A549 (cell line): ENCODE measurements around the gene MPRIP. TPM values are rescaled to one million over a fixed set of nuclear protein-coding genes. Genes with fewer than 3 reads are reported as not detected.

Experiments
- ATAC-seq, 2 experiments: fragments of 200-7000 bp in 1 of 2; fragments of >200 bp in 1 of 2; cut with Nextera tagmentation in 1 of 2; cut with Tn5 transposase in 1 of 2; 3 replicates each; pipeline versions ENCODE4 v1.8.0 to v1.9.1; 2018 to 2020; ENCODE audit warnings: mild to moderate bottlenecking in 1 of 2, moderate library complexity in 1 of 2
- CTCF ChIA-PET: fragments of 300-600 bp; sonication (Branson Sonifier 250); formaldehyde crosslinking; extraction: SDS; loops from one replicate; lab custom pipeline; 2021; ENCODE audit warnings: antibody characterized with exemption, inconsistent platforms; lab: Yijun Ruan, JAX
- POLR2A ChIA-PET: fragments of 350-600 bp; formaldehyde crosslinking; extraction: SDS; loops from one replicate; lab custom pipeline; 2021; ENCODE audit warnings: antibody characterized with exemption, inconsistent platforms; lab: Yijun Ruan, JAX
- DNase-seq, 2 experiments: peaks; one replicate each; pipeline versions ENCODE4 v3.0.0 to v3.0.0-alpha.2; 2011 to 2016; ENCODE audit warnings: low read depth in 1 of 2, low spot score in 1 of 2
- FAIRE-seq: peaks from 2 replicates; lab custom pipeline; 2011; peaks lifted over from hg19 to GRCh38; lab: Jason Lieb, UNC
- H3K27ac ChIP-seq, 2 experiments: fragments of >200 bp; sonication (Bioruptor Twin); formaldehyde crosslinking; 3 replicates each; pipeline ENCODE4 v1.5.1; 2016 to 2017
- H3K4me1 ChIP-seq: fragments of >200 bp; sonication (Bioruptor Twin); formaldehyde crosslinking; 3 replicates; pipeline ENCODE4 v1.6.1; 2016
- H3K4me2 ChIP-seq: fragments of >200 bp; sonication (Bioruptor Twin); formaldehyde crosslinking; 3 replicates; pipeline ENCODE4 v1.6.1; 2016
- H3K4me3 ChIP-seq: fragments of >200 bp; sonication (Bioruptor Twin); formaldehyde crosslinking; 3 replicates; pipeline ENCODE4 v1.5.1; 2016
- H3K9me3 ChIP-seq: fragments of >200 bp; sonication (Bioruptor Twin); formaldehyde crosslinking; 3 replicates; pipeline ENCODE4 v1.6.1; 2016
- CBX2 ChIP-seq: fragments of 200-600 bp; sonication (generic); IDR thresholded peaks from 2 replicates; pipeline ENCODE4 v1.6.1; 2016; ENCODE audit warnings: low read depth, mild to moderate bottlenecking, borderline replicate concordance
- CEBPB ChIP-seq, 2 experiments: fragments of >200 bp in 1 of 2; sonication (Bioruptor Twin) in 1 of 2; formaldehyde crosslinking in 1 of 2; IDR thresholded peaks; 2 replicates each; pipeline ENCODE4 v1.6.1; 2012 to 2016
- CHD2 ChIP-seq: fragments of 150-350 bp; IDR thresholded peaks from 2 replicates; pipeline ENCODE4 v1.6.1; 2014; ENCODE audit warnings: low read length; ENCODE audit not compliant: partially characterized antibody
- EP300 ChIP-seq, 2 experiments: fragments of >200 bp; sonication (Bioruptor Twin); formaldehyde crosslinking; IDR thresholded peaks; 2 replicates in 1 of 2; 3 replicates in 1 of 2; pipeline ENCODE4 v1.6.1; 2016 to 2017
- ESRRA ChIP-seq: fragments of 150-350 bp; IDR thresholded peaks from 2 replicates; pipeline ENCODE4 v1.6.1; 2014; ENCODE audit warnings: mild to moderate bottlenecking, low read length, borderline replicate concordance
- HEYL ChIP-seq: fragments of 250-450 bp; sonication (Bioruptor Pico); IDR thresholded peaks from 2 replicates; pipeline ENCODE4 v1.8.0; 2021; ENCODE audit warnings: mild to moderate bottlenecking, moderate library complexity
- HOXB13 ChIP-seq: fragments of 250-450 bp; sonication (Bioruptor Pico); IDR thresholded peaks from 2 replicates; pipeline ENCODE4 v1.5.0; 2020; ENCODE audit warnings: low read depth, mild to moderate bottlenecking, moderate library complexity
- JUNB ChIP-seq: fragments of >200 bp; sonication (Bioruptor Twin); formaldehyde crosslinking; IDR thresholded peaks from 2 replicates; pipeline ENCODE4 v1.6.1; 2016
- KDM5A ChIP-seq: fragments of 200-600 bp; sonication (generic); IDR thresholded peaks from 2 replicates; pipeline ENCODE4 v1.6.1; 2016; ENCODE audit warnings: antibody characterized with exemption, mild to moderate bottlenecking
- MAFK ChIP-seq: fragments of 450-650 bp; IDR thresholded peaks from 2 replicates; pipeline ENCODE4 v1.6.1; 2014; ENCODE audit not compliant: partially characterized antibody
- NFE2L2 ChIP-seq: fragments of 150-350 bp; conservative IDR thresholded peaks from 2 replicates; pipeline ENCODE4 v1.6.1; 2014; ENCODE audit warnings: low read length
- PHF8 ChIP-seq: fragments of 200-600 bp; sonication (generic); IDR thresholded peaks from 2 replicates; pipeline ENCODE4 v1.6.1; 2016; ENCODE audit warnings: low read depth, mild to moderate bottlenecking, antibody characterized with exemption, moderate library complexity, borderline replicate concordance
- POLR2AphosphoS2 ChIP-seq: conservative IDR thresholded peaks from 2 replicates; pipeline ENCODE4 v1.6.1; 2012; ENCODE audit warnings: low read length, improper control_type of control experiment, inconsistent platforms
- RAD21 ChIP-seq, 2 experiments: fragments of >200 bp in 1 of 2; sonication (Bioruptor Twin) in 1 of 2; formaldehyde crosslinking in 1 of 2; IDR thresholded peaks in 1 of 2; conservative IDR thresholded peaks in 1 of 2; 2 replicates in 1 of 2; 3 replicates in 1 of 2; pipeline ENCODE4 v1.6.1; 2012 to 2018; ENCODE audit warnings: inconsistent platforms in 1 of 2
- ZNF302 ChIP-seq: fragments of 250-450 bp; sonication (Bioruptor Pico); IDR thresholded peaks from 2 replicates; pipeline ENCODE4 v1.9.0; 2021; ENCODE audit warnings: inconsistent platforms, mild to moderate bottlenecking, moderate library complexity
- ZSCAN20 ChIP-seq: fragments of 250-450 bp; sonication (Bioruptor Pico); IDR thresholded peaks from 2 replicates; pipeline ENCODE4 v1.8.0; 2022; ENCODE audit warnings: mild to moderate bottlenecking, moderate library complexity
- WGBS: methylation state at CpG from one replicate; pipeline ENCODE4 v1.1.6; 2017; ENCODE audit errors: missing lambda C conversion rate; 5-methylcytosine and 5-hydroxymethylcytosine counted together
- polyA plus RNA-seq, 4 experiments: library from polyadenylated mRNA; depleted of rRNA in 3 of 4; stranded (reverse); fragments of >200 nt; fragmentation: RNase III in 1 of 4; extraction: RNeasy Plus Mini Kit Qiagen cat#74134 plus additional on column Dnase treatment in 1 of 4; gene quantifications; 2 replicates in 3 of 4; 3 replicates in 1 of 4; pipeline ENCODE4 v1.2.3, GENCODE V29; 2011 to 2017
- TF ChIP-seq, protein P1 (sequence below): fragments of 450-650 bp; IDR thresholded peaks from 2 replicates; pipeline ENCODE4 v1.6.1; 2014; ENCODE audit warnings: antibody characterized with exemption
- TF ChIP-seq, protein P2 (sequence below): IDR thresholded peaks from 2 replicates; pipeline ENCODE4 v1.6.1; 2012; ENCODE audit warnings: low read depth, borderline replicate concordance
- TF ChIP-seq, protein P3 (sequence below): fragments of 250-450 bp; sonication (Bioruptor Pico); IDR thresholded peaks from 2 replicates; pipeline ENCODE4 v1.5.0; 2020; ENCODE audit warnings: low read depth, mild to moderate bottlenecking, moderate library complexity

The MPRIP gene
- polyA plus RNA-seq, 2 of the 4 experiments (the other 2 are of a cell fraction), result 147 to 228 TPM

DNA sequence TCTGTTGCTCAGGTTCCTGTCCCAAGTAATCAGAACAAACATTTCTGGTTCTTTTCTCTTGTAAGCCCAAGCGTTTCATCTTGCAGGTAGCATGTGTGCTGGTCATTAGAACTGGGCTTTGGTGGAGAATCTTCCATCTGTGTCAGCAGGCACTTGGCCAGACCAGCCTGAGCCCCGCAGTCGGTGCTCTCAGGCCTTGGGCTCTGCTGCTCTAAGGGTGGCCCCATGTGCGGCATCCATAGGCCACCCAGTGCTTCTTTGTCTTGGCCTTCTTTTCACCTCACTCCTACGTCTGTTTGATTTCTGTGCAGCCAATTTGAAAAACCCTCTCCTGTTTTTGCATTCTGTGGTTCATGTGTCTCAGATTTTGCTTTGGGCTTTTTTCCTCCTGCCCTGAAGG lies 112.3 kb downstream of the MPRIP start:
- Histone ChIP-seq H3K4me2 (no peak overlapping the region), H3K27ac (peak overlapping the region in 1 of 2 experiments; percentile 88; a peak in 3 of 6 replicates)
- no peak for DNase-seq
- CTCF ChIA-PET, result interaction anchor here (0.6 to 10.9 kb wide), 3 partner anchors 11 to 486 kb away, joined by 3 to 112 read pairs (median 6); no protein-coding TSS in a partner anchor
- no peak for TF ChIP-seq ZSCAN20
- no peak for TF ChIP-seq JUNB
- no peak for TF ChIP-seq ZNF302 (CRISPR knock-in tag)
- TF ChIP-seq, protein P1, sequence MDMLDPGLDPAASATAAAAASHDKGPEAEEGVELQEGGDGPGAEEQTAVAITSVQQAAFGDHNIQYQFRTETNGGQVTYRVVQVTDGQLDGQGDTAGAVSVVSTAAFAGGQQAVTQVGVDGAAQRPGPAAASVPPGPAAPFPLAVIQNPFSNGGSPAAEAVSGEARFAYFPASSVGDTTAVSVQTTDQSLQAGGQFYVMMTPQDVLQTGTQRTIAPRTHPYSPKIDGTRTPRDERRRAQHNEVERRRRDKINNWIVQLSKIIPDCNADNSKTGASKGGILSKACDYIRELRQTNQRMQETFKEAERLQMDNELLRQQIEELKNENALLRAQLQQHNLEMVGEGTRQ, result no peak
- no peak for TF ChIP-seq PHF8
- TF ChIP-seq, all 56 proteins: peak for 0
- Histone ChIP-seq H3K9me3 (no peaks in the 10 kb centered on the region), H3K4me1 (peaks cover 68% of the 10 kb centered on the region), H3K4me3 (no peak overlapping the region)
- POLR2A ChIA-PET, result no interaction called here
- ATAC-seq (no peak), FAIRE-seq (no peak)
- 94% methylated on average over 5 of the region's 5 CpGs for WGBS

DNA sequence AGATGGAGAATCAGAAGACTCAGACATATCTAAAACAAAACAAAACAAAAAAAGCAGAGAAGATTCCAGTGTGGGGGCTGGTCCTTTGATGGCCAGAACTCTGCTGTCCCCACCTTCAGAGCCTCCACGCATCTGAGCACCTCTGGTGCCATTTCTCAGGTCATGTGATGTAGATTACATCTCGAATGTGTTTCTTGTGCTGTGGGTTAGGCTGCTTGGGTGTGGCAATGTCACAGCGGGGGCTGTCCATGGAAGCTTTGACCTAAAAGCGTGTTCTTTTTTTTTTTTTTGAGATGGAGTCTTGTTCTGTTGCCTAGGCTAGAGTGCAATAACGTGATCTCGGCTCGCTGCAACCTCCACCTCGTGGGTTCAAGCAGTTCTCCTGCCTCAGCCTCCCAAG lies 112.7 kb downstream of the MPRIP start:
- POLR2A ChIA-PET, result no interaction called here
- TF ChIP-seq NFE2L2, result no peak
- TF ChIP-seq CBX2, result no peak
- TF ChIP-seq MAFK, result no peak
- no peak for TF ChIP-seq EP300 (IDR thresholded peaks at IDR 0.05)
- no peak for TF ChIP-seq JUNB
- TF ChIP-seq POLR2AphosphoS2, result no peak
- TF ChIP-seq KDM5A, result no peak
- no peak for TF ChIP-seq HEYL (CRISPR knock-in tag)
- no peak for TF ChIP-seq CHD2
- TF ChIP-seq CEBPB (IDR thresholded peaks at IDR 0.05), result no peak
- TF ChIP-seq, protein P2, sequence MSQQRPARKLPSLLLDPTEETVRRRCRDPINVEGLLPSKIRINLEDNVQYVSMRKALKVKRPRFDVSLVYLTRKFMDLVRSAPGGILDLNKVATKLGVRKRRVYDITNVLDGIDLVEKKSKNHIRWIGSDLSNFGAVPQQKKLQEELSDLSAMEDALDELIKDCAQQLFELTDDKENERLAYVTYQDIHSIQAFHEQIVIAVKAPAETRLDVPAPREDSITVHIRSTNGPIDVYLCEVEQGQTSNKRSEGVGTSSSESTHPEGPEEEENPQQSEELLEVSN, result no peak
- TF ChIP-seq HOXB13 (CRISPR knock-in tag), result no peak
- no peak for ATAC-seq
- Histone ChIP-seq H3K4me3 (no peak overlapping the region), H3K27ac (peak overlapping the region in 1 of 2 experiments; percentile 88; a peak in 2 of 6 replicates), H3K4me2 (no peak overlapping the region), H3K9me3 (no peaks in the 10 kb centered on the region), H3K4me1 (peaks cover 64% of the 10 kb centered on the region)
- FAIRE-seq, result no peak
- CTCF ChIA-PET, result interaction anchor here (0.6 to 10.9 kb wide), 2 partner anchors 11 to 486 kb away, joined by 3 to 112 read pairs; no protein-coding TSS in a partner anchor
- DNase-seq, result no peak
- WGBS, result 92% methylated on average over 8 of the region's 8 CpGs

DNA sequence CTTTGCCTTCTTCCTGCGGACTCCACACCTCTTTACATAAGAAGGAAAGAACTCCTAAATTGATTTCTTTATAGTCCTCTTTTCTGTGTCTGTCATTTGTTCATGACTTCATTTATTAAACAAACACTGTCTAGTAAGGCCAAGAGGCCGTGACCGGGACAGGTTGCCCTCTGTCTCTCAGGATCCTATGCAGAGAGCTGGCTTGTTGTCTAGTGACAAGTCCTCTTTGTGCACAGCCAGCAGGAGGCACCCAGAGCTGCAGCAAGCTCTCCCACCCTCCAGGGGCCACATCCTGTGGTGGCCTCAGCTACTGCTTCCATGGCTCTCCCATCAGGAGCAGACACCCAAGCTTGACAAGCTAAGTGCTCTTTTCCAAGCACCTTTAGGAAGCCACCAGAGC lies 113.3 kb downstream of the MPRIP start:
- TF ChIP-seq RAD21 (conservative IDR thresholded peaks at IDR 0.05 in 1 of 2, IDR thresholded peaks at IDR 0.05 in 1 of 2) (peak in 1 of 2 experiments; percentile 16; a peak in 1 of 5 replicates), ESRRA (no peak)
- TF ChIP-seq, protein P3, sequence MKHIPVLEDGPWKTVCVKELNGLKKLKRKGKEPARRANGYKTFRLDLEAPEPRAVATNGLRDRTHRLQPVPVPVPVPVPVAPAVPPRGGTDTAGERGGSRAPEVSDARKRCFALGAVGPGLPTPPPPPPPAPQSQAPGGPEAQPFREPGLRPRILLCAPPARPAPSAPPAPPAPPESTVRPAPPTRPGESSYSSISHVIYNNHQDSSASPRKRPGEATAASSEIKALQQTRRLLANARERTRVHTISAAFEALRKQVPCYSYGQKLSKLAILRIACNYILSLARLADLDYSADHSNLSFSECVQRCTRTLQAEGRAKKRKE (CRISPR knock-in tag), result no peak
- H3K4me1 ChIP-seq, result peaks cover 58% of the 10 kb centered on the region
- no peaks in the 10 kb centered on the region for H3K9me3 ChIP-seq
- DNase-seq (peak in 1 of 2 experiments; percentile 44), ATAC-seq (no peak), FAIRE-seq (no peak)
- H3K4me3 ChIP-seq, result no peak overlapping the region
- ChIA-PET CTCF (interaction anchor here (1.0 to 10.9 kb wide), 2 partner anchors 12 to 17 kb away, joined by 4 to 112 read pairs; no protein-coding TSS in a partner anchor), POLR2A (no interaction called here)
- no peak overlapping the region for H3K4me2 ChIP-seq
- H3K27ac ChIP-seq, result peak overlapping the region; percentile 18 to 88; a peak in 3 of 6 replicates
- WGBS, result 83% methylated on average over 3 of the region's 3 CpGs
